ENCODE results near the gene DCK.

DCK gene

GRCh38 chr4:71062436-71062835 lies 69.0 kb downstream of the DCK start:
- no peak for DNase-seq (ENCODE audit: low read depth in 2 of 2)

DNA sequence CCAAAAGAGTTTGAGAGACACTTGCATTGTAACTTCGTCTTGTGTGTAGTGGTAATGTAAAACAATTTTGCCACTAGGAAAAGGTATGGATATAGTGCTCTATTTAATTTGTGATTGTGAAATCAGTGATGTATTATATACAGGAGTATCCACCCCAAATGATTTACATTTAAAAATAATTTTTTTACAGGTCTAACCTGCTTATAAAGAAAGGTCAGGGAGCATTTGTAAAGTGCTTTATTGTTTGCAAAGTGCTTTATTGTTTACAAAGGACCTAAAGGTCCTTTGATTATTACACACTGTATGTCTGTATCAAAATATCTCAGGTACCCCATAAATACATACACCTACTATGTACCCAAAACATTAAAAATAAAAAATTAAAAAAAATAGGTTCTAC lies 70.3 kb downstream of the DCK start:
- no peak for DNase-seq (ENCODE audit: low read depth in 2 of 2)

DNA sequence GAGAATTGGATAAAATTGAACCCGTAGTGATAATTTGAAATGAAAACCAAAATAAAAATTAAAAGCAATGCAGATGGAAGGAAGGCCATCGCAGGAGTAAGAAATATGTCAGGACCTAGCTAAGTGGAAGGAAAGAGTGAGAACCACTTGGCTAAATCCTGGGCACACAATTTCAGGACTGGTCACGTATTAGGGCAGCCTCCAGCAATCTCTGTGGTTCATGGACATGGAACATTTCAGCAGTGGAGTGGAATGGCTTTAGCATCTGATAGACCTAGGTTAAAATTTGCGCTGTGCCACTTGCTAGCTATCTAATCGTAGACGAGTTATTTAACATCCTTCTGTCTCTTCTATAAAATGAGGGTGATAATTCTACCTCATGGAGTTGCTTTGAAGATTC lies 71.1 kb downstream of the DCK start:
- no peak for DNase-seq (ENCODE audit: low read depth in 2 of 2)

DNA sequence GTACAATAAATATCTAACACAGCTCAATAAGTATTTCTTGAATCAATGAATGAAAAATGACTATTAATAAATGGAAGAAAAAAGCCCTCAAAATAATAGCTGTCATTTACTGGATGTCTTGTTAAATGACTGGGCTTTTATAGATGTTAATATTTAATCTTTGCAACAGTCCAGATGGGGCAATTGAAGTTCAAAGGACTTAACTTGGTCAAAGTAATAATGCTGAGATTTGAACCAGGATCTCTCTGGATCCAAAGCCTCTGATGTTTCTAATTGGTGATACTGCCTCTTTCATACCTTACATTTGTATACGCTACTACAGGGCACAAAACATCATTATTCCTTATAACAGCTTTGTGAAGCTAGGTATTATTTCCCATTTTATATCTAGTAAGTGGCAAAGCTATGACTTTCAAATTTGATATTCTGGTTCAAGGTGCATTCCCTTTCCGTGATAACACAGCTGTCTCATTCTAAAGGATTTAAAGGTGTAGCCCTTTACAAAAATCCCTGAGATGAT lies 72.6 kb downstream of the DCK start:
- no peak for DNase-seq (ENCODE audit: low read depth in 2 of 2)

- no peak for DNase-seq (ENCODE audit: low read depth in 2 of 2)
Measured at GRCh38 chr4:71066737-71067716, 73.6 kb downstream of the DCK start.

GRCh38 chr4:71069063-71069462 lies 75.6 kb downstream of the DCK start:
- no peak for DNase-seq (ENCODE audit: low read depth in 2 of 2)

- DNase-seq (ENCODE audit: low read depth in 2 of 2), result no peak
Measured at GRCh38 chr4:71070015-71070414, 76.6 kb downstream of the DCK start.

DNA sequence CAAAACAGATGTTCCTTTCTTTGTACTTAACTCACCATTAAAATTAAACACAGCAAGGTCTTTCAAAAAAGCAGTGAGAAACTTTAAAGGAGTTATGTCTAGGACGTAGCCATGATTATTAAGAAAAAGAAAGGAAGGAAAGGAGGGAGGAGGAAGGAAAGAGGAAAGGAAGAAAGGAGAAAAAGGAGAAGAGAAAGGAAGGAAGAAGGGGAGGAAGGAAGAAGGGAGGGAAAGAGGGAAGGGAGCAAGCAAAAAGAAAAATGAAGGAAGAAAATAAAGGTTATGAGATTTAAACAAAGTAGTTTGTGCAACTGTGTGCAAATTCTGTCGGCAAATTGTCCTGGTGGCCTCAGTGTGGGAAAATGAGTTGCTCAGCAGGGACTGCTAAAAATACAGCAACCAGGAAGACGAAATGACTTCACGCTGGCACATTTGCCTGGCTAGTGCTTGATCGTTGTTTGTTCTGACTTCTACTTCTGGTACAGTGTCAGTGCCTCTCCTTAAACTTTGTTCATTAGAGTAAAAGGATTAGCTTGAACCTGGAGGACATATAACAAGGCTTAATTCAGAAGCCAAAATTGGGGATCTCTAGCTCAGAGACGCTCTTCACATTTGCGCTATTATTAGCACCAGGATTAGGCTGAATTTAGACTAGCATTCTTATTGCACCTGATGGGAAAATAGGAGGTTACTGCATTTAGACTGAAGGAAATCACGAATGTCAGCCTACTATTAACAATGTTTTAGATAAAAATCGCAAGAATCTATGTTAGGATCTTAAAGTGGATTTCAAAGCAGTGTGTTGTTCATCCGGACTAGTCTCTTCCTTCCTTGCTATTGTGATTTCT lies 81.2 kb downstream of the DCK start:
- DNase-seq (ENCODE audit: low read depth in 2 of 2), result no peak

Measured in stimulated activated CD8-positive, alpha-beta memory T cell treated with anti-CD3 and anti-CD28 coated beads, Interleukin-2, amount 100 ng/mL, for 1 hour (primary cell).